ENCODE data around the gene MYEOV.

The MYEOV gene

GRCh38 chr11:69319255-69320106 lies 25.5 kb downstream of the MYEOV start:
- DNase-seq (ENCODE audit: low spot score): no peak

GRCh38 chr11:69320326-69320725 lies 26.4 kb downstream of the MYEOV start:
- DNase-seq (ENCODE audit: low spot score): no peak

- no peak for DNase-seq (ENCODE audit: low spot score)
These were observed 27.1 kb downstream of the MYEOV start for GRCh38 chr11:69320756-69321741.

DNA sequence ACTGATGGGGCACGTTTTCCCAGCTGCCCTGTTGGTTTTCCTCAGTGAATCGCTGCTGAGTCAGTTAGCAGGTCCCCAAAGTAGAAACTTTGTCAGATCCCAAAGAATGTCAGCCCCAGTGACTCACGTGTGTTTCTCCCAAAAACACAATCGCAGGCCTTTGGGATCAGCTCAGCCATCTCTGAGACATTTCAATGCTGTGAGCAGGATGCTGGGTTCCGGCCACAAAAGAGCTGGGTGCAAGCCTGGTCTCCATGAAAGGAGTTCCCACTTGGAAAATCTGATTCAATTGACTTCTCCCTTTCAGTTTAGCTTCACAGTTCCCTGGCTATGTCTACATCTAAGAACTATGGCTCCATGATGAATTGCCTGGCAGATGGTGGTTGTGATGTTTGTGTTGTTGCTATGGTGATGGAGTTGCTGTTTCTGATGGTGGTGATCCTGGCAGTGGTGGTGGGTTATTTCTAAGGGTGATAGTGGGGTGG lies 28.0 kb downstream of the MYEOV start:
- DNase-seq (ENCODE audit: low spot score): no peak

GRCh38 chr11:69325446-69325845 lies 31.5 kb downstream of the MYEOV start:
- DNase-seq (ENCODE audit: low spot score): no peak

- no peak for DNase-seq (ENCODE audit: low spot score)
These were observed 32.8 kb downstream of the MYEOV start for GRCh38 chr11:69326622-69327219.

DNA sequence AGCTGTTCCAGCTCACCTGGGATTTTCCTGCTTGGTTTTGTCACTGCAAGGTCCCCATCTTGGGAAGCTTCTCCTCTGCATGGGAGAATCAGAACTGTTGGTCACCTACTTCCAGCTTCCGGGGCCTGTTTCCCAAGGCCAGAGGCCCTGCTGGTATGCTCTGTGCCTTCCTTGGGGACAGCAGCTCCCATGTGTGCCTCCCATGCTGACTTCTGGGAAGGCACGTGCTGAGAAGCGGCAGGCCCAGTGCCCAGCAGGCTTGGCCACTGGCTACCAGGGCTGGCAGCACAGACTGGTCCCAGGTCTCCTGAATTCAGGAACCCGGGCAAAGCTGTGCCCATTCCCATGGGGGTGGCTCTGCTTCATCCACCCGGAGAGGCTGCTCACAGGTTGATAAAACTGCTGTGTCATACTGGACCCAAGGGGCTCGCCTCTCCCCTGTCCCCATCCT lies 33.8 kb downstream of the MYEOV start:
- no peak for DNase-seq (ENCODE audit: low spot score)

- no peak for DNase-seq (ENCODE audit: low spot score)
These were observed 34.3 kb downstream of the MYEOV start for GRCh38 chr11:69328231-69328630.

DNA sequence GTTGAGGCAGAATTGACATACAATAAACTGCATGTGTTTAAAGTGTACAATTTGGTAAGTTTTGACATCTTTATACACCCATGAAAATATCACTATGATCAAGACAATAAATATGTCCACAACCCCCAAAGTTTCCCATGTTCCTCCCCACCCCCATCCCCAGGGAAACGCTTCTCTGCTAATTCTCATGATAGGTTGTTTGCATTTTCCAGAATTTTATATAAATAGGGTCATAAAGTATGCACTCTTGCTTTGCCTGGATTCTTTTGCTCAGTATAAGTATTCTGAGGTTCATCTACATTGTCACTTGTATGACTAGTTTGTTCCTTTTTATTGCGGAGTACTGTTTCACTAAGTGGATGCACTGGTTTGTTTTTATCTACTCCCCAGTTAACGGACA lies 35.6 kb downstream of the MYEOV start:
- DNase-seq (ENCODE audit: low spot score): no peak

GRCh38 chr11:69330330-69330729 lies 36.4 kb downstream of the MYEOV start:
- no peak for DNase-seq (ENCODE audit: low spot score)

GRCh38 chr11:69333149-69333710 lies 39.3 kb downstream of the MYEOV start:
- DNase-seq (ENCODE audit: low spot score): no peak

GRCh38 chr11:69333879-69334278 lies 39.9 kb downstream of the MYEOV start:
- no peak for DNase-seq (ENCODE audit: low spot score)

DNA sequence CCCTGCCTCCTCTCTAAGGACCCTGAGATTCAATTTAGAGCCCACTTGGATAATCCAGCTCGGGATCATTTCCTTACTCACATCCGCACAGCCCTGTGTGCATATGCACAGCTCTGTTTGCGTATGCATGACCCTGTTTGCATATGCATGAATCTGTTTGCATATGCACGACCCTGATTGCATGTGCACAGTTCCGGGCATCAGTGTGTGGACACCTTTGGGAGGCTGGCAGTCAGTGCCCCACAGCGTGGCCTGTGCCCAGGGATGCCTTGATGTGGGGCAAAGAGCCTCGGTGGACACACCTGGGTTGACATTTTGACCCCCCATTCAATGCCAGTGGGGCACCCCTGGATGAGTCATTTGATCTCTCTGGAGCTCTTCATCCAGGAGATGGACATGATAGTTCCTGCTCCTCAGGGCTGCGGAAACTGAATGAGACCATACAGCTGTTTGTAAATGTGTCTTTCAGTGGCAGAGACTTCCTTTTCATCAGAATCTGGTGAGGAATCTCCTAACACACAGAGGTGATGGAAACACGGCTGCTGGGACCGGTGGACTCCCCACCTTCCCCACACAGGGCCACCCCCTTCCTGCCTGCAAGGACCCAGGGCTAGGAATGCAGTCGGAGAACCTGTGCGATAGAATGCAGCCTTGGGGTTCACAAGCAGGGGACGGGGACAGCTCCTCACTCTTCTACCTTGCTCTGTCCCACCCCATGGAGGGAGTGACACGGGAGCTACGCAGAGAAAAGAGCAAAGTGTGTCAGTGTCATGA lies 41.2 kb downstream of the MYEOV start:
- no peak for DNase-seq (ENCODE audit: low spot score)

- DNase-seq (ENCODE audit: low spot score): no peak
These were observed 41.9 kb downstream of the MYEOV start for GRCh38 chr11:69335781-69336405.

- DNase-seq (ENCODE audit: low spot score): no peak
These were observed 43.3 kb downstream of the MYEOV start for GRCh38 chr11:69337211-69337721.

DNA sequence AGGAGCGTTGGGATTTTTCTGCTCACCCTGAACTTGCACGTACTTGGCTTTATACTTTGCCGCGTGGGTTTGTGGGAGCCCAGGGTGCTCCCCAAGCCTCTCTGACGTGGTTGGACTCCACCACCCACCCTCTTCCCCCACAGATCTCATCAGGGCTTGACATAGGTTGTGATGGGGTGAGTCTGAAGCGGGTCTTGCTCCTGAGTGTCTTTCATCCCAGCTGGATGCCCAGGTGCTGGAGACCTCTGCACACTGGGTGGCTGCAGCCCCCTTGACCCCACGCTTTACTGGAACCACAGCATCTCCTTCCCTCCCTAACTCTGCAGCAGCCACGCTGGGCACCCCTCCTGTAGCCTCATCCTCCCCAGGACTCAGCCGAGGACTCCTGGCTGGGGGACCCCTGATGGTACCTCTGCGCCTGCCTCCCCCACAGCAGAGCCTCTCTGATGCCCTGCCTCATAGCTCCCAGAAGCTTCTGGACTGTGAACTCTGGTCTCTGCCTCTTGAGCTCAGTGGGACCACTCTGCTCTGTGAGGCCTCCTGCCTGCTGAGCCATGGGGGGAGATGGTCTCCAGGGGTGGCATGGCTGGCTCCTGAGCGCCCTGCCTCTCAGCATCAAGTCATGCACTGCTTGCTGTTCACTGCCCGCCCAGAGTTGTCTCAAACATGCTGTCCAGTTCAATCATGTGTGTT lies 45.2 kb downstream of the MYEOV start:
- DNase-seq (ENCODE audit: low spot score): no peak

GRCh38 chr11:69339983-69340565 lies 46.1 kb downstream of the MYEOV start:
- DNase-seq (ENCODE audit: low spot score): no peak

DNA sequence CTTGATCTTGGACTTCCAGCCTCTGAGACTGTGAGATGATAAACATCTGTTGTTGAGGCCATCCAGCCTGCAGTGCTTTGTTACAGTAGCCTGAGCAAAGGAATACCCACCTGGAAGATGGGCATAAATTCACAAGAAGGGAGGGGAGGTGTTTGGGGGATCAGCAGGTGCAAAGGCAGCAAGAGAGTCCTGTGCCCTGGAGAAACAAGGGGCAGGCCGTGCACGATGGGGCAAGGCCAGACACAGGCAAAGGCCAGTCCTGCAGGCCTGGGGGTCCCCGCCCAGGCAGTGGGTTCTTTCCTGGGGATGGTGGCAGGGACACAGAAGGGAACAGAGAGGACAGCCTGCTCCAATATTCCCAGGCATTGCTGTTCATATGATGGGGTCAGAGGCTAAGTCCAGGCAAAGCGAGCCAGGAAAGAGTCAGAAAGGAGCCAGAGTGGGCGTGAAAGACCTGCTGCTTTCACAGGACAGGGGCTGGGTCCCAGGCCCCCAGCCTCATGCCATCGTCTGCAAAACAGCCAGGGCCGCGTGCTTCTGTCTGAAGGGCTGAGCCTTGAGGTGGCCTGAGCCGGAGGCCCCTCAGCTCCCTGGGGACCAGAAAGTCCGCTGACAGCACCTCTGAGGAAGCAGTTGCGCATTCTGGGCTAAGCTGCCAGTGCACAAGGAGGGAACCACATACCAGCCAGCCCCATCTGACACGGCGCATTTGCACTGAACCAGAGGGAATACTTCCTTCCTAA lies 48.8 kb downstream of the MYEOV start:
- no peak for DNase-seq (ENCODE audit: low spot score)
